Astrocyte of the spinal cord (primary cell): ENCODE results near the gene RPS6KC1.

ENCODE experiments used
- DNase-seq: peaks from one replicate; pipeline ENCODE4 v3.0.0; 2011; ENCODE audit warnings: low read depth, low spot score
- H3K4me3 ChIP-seq: 2 replicates; pipeline ENCODE4 v1.5.1; 2011; ENCODE audit warnings: low read depth, mild to moderate bottlenecking, low read length, moderate library complexity
- in situ Hi-C: cut with HindIII; loops from 2 replicates; pipeline ENCODE4 v1.10.0; 2017; ENCODE audit warnings: low sequenced_read_pairs
- TF ChIP-seq, protein P1 (sequence below): IDR thresholded peaks from 2 replicates; pipeline ENCODE4 v1.5.1; 2012; ENCODE audit warnings: low read depth, mild to moderate bottlenecking, low read length, inconsistent platforms

The RPS6KC1 gene

DNA sequence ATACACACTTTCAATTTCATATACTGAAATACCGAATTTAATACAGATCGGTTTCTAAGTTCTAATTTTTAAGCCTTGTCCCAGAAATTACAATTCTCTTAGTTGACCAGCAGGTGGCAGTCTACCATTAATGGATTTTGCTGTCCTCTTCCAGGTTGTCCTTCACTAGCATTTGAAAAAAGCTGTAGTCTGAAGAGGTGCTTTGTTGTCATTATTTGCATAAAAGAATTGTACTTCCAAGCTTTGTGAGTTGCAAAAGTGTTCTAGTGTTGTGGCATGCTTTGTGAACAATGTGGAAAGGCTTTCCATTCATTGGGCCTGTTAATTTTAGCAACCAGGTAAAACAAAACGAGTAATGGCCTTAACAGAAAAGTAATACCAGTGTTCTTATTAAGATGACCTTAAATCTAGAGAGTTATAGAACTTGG lies 193.6 kb downstream of the RPS6KC1 start:
- TF ChIP-seq, protein P1, sequence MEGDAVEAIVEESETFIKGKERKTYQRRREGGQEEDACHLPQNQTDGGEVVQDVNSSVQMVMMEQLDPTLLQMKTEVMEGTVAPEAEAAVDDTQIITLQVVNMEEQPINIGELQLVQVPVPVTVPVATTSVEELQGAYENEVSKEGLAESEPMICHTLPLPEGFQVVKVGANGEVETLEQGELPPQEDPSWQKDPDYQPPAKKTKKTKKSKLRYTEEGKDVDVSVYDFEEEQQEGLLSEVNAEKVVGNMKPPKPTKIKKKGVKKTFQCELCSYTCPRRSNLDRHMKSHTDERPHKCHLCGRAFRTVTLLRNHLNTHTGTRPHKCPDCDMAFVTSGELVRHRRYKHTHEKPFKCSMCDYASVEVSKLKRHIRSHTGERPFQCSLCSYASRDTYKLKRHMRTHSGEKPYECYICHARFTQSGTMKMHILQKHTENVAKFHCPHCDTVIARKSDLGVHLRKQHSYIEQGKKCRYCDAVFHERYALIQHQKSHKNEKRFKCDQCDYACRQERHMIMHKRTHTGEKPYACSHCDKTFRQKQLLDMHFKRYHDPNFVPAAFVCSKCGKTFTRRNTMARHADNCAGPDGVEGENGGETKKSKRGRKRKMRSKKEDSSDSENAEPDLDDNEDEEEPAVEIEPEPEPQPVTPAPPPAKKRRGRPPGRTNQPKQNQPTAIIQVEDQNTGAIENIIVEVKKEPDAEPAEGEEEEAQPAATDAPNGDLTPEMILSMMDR = peak; percentile 63
- no peak overlapping the region for H3K4me3 ChIP-seq
- in situ Hi-C loops = no loop called here
- peak; percentile 57 for DNase-seq

DNA sequence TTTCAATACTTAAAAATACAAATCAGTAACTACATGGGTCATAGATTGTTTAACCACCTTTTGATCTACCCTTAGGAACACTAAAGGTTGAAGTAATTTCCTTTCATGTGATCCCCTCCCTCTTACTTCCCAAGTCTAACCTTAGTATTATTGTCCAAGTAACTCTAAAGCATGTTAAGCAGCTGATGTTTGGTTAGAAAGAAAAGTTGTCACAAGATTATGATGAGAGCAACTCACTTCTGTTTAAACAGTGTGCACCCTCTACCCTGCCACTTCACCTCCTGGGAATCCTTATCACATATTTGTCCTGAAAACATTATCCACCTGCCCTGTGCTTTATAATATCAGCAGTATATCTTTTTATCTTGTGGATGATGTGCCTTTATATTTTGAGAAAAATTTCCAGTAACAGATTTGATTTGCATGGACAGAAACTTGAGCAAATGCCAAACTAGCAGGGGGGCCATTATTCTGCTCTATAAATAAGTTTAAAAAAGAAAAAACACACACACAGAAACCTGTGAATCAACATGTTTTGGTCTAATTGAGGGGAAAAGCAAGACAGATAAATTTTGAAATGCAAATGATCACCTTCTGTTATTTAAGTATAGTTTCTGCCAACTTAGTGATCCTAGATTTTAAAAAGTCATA lies 194.3 kb downstream of the RPS6KC1 start:
- no peak overlapping the region for H3K4me3 ChIP-seq
- TF ChIP-seq, protein P1 = no peak
- in situ Hi-C loops = no loop called here
- no peak for DNase-seq

DNA sequence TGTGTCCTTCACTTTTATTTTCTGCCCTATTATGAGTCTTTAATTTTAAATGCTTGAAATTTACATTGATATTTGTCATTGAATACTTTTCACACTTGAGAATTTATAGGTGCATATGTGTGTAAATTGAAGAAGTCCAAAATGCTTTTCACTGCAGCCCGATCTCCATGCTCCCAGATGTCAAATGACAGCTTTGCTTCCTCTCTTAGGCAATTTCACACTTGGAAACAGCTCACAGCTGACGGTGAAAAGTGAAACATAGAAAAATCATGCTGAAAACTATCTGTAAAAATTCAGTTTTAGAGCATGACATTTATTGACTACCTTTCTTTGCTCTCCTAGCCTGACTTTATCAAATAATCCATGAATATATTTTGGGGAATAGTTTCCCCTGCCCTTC lies 196.0 kb downstream of the RPS6KC1 start:
- TF ChIP-seq, protein P1 = no peak
- in situ Hi-C loops = no loop called here
- no peak for DNase-seq
- no peak overlapping the region for H3K4me3 ChIP-seq

DNA sequence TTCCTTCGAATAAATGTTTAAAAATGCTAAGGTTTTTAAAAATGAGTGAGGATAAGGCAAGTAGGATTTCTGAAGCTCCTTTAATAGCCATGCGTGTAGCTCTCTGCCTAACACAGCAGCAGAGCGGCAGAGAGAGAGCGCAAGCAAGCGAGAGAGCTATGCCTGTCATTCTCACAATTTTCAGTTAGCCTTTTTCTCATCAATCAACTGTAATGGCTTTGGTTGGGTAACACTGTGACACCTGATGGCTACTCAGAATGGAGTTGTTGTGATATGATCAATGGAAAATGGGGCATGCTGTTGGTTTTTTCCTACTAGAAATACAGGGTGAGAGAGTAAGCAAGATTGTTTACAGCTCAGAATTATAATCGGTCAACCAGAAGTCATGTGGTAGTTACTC lies 198.4 kb downstream of the RPS6KC1 start:
- in situ Hi-C loops = no loop called here
- H3K4me3 ChIP-seq = no peak overlapping the region
- no peak for DNase-seq
- TF ChIP-seq, protein P1 = no peak

DNA sequence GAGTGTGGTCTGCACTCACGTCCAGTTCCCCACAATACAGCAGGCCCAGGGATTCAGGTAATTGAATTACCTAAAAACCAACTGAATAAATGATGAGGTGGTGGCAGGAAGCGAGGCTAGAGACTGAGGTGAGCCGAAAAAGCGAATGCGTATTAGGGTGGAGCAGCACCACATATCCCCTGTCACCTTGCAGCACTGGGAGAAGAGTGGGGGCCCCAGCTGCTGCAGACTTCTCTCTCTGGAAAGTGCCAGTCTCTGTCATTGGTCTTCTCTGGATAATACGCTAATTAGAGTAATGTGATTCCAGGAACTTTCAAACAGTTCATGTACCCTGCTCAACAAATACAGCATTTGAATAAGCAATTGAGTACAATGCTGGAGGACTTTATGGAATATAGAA lies 199.0 kb downstream of the RPS6KC1 start:
- in situ Hi-C loops = no loop called here

DNA sequence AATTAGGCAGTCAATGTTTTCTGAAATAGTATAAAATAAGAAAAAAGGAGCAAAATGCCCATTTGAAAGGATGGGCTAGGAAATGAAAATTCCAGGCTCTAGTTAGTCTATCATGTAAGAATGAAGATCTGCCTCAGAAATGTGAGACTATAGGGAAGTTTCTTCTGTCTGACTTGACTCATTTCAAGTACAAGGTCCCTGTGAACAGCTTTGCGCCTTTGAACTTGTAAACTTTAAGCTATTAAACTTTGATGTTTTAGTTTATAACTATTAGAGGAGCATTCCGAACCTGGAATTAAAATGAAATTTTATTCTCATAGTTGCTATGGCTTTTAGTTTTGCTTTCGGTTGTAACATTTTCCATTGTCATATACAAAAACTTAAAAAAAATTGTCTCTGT lies 199.4 kb downstream of the RPS6KC1 start:
- in situ Hi-C loops = no loop called here
- DNase-seq = no peak
- TF ChIP-seq, protein P1 = no peak
- no peak overlapping the region for H3K4me3 ChIP-seq

More for the DNA sequence above, 199.0 kb downstream of the RPS6KC1 start:
- TF ChIP-seq, protein P1 = no peak
- no peak overlapping the region for H3K4me3 ChIP-seq
- no peak for DNase-seq
